ENCODE results near the gene FXN.

The FXN gene

DNA sequence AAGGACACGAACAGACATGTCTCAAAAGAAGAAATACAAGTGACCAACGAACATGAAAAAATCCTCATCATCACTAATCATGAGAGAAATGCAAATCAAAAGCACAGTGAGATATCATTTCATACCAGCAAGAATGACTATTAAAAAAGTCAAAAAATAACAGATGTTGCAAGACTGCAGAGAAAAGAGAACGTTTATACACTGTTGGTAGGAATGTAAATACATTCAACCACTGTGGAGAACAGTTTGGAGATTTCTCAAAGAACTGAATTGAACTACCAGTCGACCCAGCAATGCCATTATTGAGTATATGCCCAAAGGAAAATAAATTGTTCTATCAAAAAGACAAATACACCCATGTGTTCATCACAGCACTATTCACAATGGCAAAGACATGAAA is 45.7 kb downstream of the FXN start:
- no peak for ATAC-seq
- no peak for TF ChIP-seq ZFP3 (CRISPR knock-in tag; IDR thresholded peaks at IDR 0.05)
- no peak for TF ChIP-seq OSR1 (CRISPR knock-in tag; IDR thresholded peaks at IDR 0.05)
- no peak for TF ChIP-seq GLIS3 (CRISPR knock-in tag; IDR thresholded peaks at IDR 0.05)
- no peak for TF ChIP-seq PATZ1 (CRISPR knock-in tag; IDR thresholded peaks at IDR 0.05; ENCODE audit: borderline replicate concordance)
- TF ChIP-seq ESRRG (CRISPR knock-in tag; IDR thresholded peaks at IDR 0.05), result no peak
- TF ChIP-seq, protein P1, sequence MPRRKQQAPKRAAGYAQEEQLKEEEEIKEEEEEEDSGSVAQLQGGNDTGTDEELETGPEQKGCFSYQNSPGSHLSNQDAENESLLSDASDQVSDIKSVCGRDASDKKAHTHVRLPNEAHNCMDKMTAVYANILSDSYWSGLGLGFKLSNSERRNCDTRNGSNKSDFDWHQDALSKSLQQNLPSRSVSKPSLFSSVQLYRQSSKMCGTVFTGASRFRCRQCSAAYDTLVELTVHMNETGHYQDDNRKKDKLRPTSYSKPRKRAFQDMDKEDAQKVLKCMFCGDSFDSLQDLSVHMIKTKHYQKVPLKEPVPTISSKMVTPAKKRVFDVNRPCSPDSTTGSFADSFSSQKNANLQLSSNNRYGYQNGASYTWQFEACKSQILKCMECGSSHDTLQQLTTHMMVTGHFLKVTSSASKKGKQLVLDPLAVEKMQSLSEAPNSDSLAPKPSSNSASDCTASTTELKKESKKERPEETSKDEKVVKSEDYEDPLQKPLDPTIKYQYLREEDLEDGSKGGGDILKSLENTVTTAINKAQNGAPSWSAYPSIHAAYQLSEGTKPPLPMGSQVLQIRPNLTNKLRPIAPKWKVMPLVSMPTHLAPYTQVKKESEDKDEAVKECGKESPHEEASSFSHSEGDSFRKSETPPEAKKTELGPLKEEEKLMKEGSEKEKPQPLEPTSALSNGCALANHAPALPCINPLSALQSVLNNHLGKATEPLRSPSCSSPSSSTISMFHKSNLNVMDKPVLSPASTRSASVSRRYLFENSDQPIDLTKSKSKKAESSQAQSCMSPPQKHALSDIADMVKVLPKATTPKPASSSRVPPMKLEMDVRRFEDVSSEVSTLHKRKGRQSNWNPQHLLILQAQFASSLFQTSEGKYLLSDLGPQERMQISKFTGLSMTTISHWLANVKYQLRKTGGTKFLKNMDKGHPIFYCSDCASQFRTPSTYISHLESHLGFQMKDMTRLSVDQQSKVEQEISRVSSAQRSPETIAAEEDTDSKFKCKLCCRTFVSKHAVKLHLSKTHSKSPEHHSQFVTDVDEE (CRISPR knock-in tag; IDR thresholded peaks at IDR 0.05), result no peak
- TF ChIP-seq CSDC2 (CRISPR knock-in tag; IDR thresholded peaks at IDR 0.05), result no peak
- no peak for TF ChIP-seq TOX (CRISPR knock-in tag; IDR thresholded peaks at IDR 0.05; ENCODE audit: borderline replicate concordance)
- TF ChIP-seq ISL1 (CRISPR knock-in tag; IDR thresholded peaks at IDR 0.05), result no peak
- no peak for TF ChIP-seq TCF4 (CRISPR knock-in tag; IDR thresholded peaks at IDR 0.05; ENCODE audit: borderline replicate concordance)
- TF ChIP-seq ZNF8 (CRISPR knock-in tag; IDR thresholded peaks at IDR 0.05), result no peak
- TF ChIP-seq POU6F1 (CRISPR knock-in tag; IDR thresholded peaks at IDR 0.05; ENCODE audit: borderline replicate concordance, low read depth), result no peak
- TF ChIP-seq ZFP30 (CRISPR knock-in tag; IDR thresholded peaks at IDR 0.05), result no peak
- TF ChIP-seq PPARA (CRISPR knock-in tag; IDR thresholded peaks at IDR 0.05; ENCODE audit: borderline replicate concordance), result no peak
- no peak for TF ChIP-seq ARNTL (CRISPR knock-in tag; IDR thresholded peaks at IDR 0.05; ENCODE audit: borderline replicate concordance, low read depth)

GRCh38 chr9:69083321-69083720 is 47.8 kb downstream of the FXN start:
- ATAC-seq, result no peak

GRCh38 chr9:69085569-69086283 is 50.2 kb downstream of the FXN start:
- peak; percentile 78 for ATAC-seq
- TF ChIP-seq, protein P1 (CRISPR knock-in tag; IDR thresholded peaks at IDR 0.05), result no peak
- TF ChIP-seq TCF4 (CRISPR knock-in tag; IDR thresholded peaks at IDR 0.05; ENCODE audit: borderline replicate concordance) (no peak), BACH2 (CRISPR knock-in tag; IDR thresholded peaks at IDR 0.05; ENCODE audit: borderline replicate concordance) (no peak), ZFP3 (CRISPR knock-in tag; IDR thresholded peaks at IDR 0.05) (no peak), SNAI2 (CRISPR knock-in tag; IDR thresholded peaks at IDR 0.05) (no peak), ARNTL (CRISPR knock-in tag; IDR thresholded peaks at IDR 0.05; ENCODE audit: borderline replicate concordance, low read depth) (no peak), ZNF8 (CRISPR knock-in tag; IDR thresholded peaks at IDR 0.05) (no peak), ESRRG (CRISPR knock-in tag; IDR thresholded peaks at IDR 0.05) (no peak), POU6F1 (CRISPR knock-in tag; IDR thresholded peaks at IDR 0.05; ENCODE audit: borderline replicate concordance, low read depth) (no peak)

More at GRCh38 chr9:69083321-69083720, 47.8 kb downstream of the FXN start:
- no peak for TF ChIP-seq ZNF70 (CRISPR knock-in tag; IDR thresholded peaks at IDR 0.05)
- TF ChIP-seq TOX (CRISPR knock-in tag; IDR thresholded peaks at IDR 0.05; ENCODE audit: borderline replicate concordance), result no peak
- TF ChIP-seq PATZ1 (CRISPR knock-in tag; IDR thresholded peaks at IDR 0.05; ENCODE audit: borderline replicate concordance), result no peak

Measured in SK-N-SH treated with all-trans-retinoic acid at 6 μM for 48 hours (cell line).